ENCODE data around the gene ARRB1.

ARRB1 gene

GRCh38 chr11:75219869-75220268 is 131.6 kb downstream of the ARRB1 start:
- no peak for DNase-seq

- DNase-seq = no peak
Measured at GRCh38 chr11:75214843-75215242, 136.6 kb downstream of the ARRB1 start.

GRCh38 chr11:75214411-75214821 is 137.0 kb downstream of the ARRB1 start:
- DNase-seq = peak; percentile 81 to 88
